ENCODE measurements around the gene SMARCD3. TPM values are rescaled to one million over a fixed set of nuclear protein-coding genes. Genes with fewer than 3 reads are reported as not detected.

Gene SMARCD3
- total RNA-seq, 1 experiment from 2014 or later = 30.3 TPM

DNA sequence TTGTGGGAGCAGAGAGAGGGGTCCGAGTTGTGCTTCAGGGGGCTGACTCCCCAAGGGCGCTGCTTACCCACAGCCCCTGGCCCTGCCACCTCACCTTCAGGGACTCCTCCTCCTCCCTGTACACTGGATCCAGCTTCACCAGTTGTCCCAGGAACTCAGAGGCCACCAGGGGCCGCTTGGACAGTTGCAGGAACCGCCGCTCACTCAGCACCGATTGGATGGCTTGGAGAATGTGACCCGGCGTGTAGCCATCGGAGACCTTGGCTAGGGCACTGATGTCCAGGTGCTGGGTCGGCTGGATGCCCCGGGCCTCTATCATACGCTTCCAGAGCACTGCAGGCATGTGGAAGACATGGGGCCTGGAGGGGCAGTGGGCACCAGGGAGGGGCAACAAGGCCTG is 57.0 kb downstream of the SMARCD3 start:
- intact Hi-C loops (cut with micrococcal nuclease) = no loop called here
- no peak overlapping the region for H3K9ac ChIP-seq (ENCODE audit: low read length)
- no peaks in the 10 kb centered on the region for H4K20me1 ChIP-seq (ENCODE audit: insufficient read depth)
- no peaks in the 10 kb centered on the region for H3K9me3 ChIP-seq (ENCODE audit: control insufficient read depth in 1 of 2, insufficient read depth in 1 of 2, low read depth in 1 of 2, low read length in 2 of 2)
- no peak for DNase-seq (ENCODE audit: low read depth, low spot score)
- TF ChIP-seq CBX3 (IDR thresholded peaks at IDR 0.05; ENCODE audit: low read depth) (no peak), MAX (IDR thresholded peaks at IDR 0.05) (no peak), JUND (IDR thresholded peaks at IDR 0.05) (no peak), TCF7L2 (IDR thresholded peaks at IDR 0.05; ENCODE audit: borderline replicate concordance, extremely low read depth, insufficient read depth, insufficient read length) (no peak), REST (IDR thresholded peaks at IDR 0.05; ENCODE audit: low read depth) (no peak), SIN3A (IDR thresholded peaks at IDR 0.05; ENCODE audit: low read depth) (no peak), CEBPB (IDR thresholded peaks at IDR 0.05; ENCODE audit: low read depth) (no peak), POLR2A (IDR thresholded peaks at IDR 0.05; ENCODE audit: borderline replicate concordance, extremely low read depth, insufficient read depth, insufficient read length) (no peak), EZH2phosphoT487 (IDR thresholded peaks at IDR 0.05; ENCODE audit: borderline replicate concordance) (no peak), SP1 (IDR thresholded peaks at IDR 0.05; ENCODE audit: low read depth) (no peak)
- ATAC-seq = peak; percentile 43
- no peak overlapping the region for H3K4me2 ChIP-seq (ENCODE audit: low read length)
- no peaks in the 10 kb centered on the region for H3K4me1 ChIP-seq (ENCODE audit: control insufficient read depth in 1 of 2, insufficient read depth in 2 of 2, low read length in 2 of 2)
- H3K9me2 ChIP-seq (ENCODE audit: insufficient read depth) = no peaks in the 10 kb centered on the region
- BruUV-seq (replicated peaks) = no TSS peak
- ChIA-PET CTCF (no interaction called here), POLR2A (no interaction called here), RAD21 (ENCODE audit: low non-redundant PET in 1 of 2, low total read pairs in 2 of 2, uncharacterized antibody in 2 of 2, unreplicated experiment in 2 of 2) (no interaction called here)
- H3K36me3 ChIP-seq (ENCODE audit: control insufficient read depth in 1 of 2, insufficient read depth in 2 of 2, low read length in 2 of 2) = no peaks in the 10 kb centered on the region
- H3K27ac ChIP-seq (ENCODE audit: low read depth, low read length) = no peak overlapping the region
- peaks cover 18% of the 10 kb centered on the region; the same call in 1 of the 2 replicates for H3K27me3 ChIP-seq (ENCODE audit: insufficient read depth, low read length)
- H3K4me3 ChIP-seq (replicated peaks in 1 of 2; ENCODE audit: low read depth in 1 of 2, low read length in 2 of 2) = no peak overlapping the region
- H3K79me2 ChIP-seq (ENCODE audit: insufficient read depth, low read length) = no peaks in the 10 kb centered on the region
- H2AFZ ChIP-seq (ENCODE audit: low read depth, low read length, poor library complexity, severe bottlenecking) = no peak overlapping the region
